ENCODE results near the gene PAK5. TPM values are rescaled to one million over a fixed set of nuclear protein-coding genes. Genes with fewer than 3 reads are reported as not detected.
A peak's percentile ranks its signal among the peaks of the same experiment; 100 is the strongest.

Gene PAK5
- total RNA-seq, 2 donors from 2014 or later: 0.22 to 0.42 TPM

DNA sequence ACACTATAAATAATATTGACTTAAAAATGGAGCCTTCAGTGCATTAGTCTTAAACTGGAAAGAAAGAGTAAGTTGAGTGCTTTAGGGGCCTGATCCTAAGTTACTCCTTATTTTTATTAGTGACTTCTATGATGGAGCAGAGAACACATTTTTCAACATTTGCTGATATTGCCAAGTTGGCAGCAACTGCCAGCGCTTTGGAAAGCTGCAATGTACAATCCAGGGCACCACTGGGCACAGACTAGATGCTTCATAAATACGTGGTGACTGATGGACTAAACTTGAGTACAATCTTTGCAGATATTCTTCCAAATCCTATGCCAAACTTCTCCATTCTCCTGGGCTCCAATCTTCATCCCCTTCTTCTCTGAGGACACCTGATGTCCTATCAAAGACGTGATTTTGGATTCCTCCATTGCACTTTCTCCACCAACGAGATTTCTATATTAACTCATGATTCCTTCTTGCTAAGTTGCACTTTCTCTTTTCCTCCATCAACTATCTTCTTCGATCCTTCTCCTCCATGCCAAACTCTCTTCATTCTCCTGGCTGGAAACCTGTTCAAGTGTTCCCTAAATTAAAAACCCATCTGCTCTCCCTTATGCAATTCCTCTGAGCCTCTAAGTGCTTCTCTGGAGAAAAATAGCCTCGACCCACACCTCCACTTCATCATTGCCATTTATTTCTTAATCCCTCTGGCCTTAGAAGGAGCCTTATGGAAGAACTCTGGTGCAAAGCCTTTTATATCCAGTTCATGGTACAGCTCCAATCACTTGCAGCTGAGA lies 28.5 kb upstream of the PAK5 start:
- H3K9me3 Mint-ChIP-seq: no peaks in the 10 kb centered on the region
- Histone ChIP-seq H3K36me3 (ENCODE audit: control insufficient read depth, insufficient read depth, low read length) (no peaks in the 10 kb centered on the region), H3K4me3 (ENCODE audit: low read length) (no peak overlapping the region), H3K27me3 (ENCODE audit: control insufficient read depth, insufficient read depth, low read length, poor library complexity, severe bottlenecking) (no peaks in the 10 kb centered on the region), H3K9ac (ENCODE audit: extremely low read depth, low read length, poor library complexity, severe bottlenecking) (no peak overlapping the region), H3K9me3 (ENCODE audit: control insufficient read depth, low read length) (no peaks in the 10 kb centered on the region), H3K4me1 (ENCODE audit: control insufficient read depth, insufficient read depth, low read length) (no peaks in the 10 kb centered on the region), H3K27ac (ENCODE audit: low read depth, low read length) (no peak overlapping the region)
- DNase-seq: no peak
- H3K4me3 Mint-ChIP-seq: no peak overlapping the region
- H3K27ac Mint-ChIP-seq: no peak overlapping the region
- H3K4me1 Mint-ChIP-seq: no peaks in the 10 kb centered on the region
- TF ChIP-seq, protein P1, sequence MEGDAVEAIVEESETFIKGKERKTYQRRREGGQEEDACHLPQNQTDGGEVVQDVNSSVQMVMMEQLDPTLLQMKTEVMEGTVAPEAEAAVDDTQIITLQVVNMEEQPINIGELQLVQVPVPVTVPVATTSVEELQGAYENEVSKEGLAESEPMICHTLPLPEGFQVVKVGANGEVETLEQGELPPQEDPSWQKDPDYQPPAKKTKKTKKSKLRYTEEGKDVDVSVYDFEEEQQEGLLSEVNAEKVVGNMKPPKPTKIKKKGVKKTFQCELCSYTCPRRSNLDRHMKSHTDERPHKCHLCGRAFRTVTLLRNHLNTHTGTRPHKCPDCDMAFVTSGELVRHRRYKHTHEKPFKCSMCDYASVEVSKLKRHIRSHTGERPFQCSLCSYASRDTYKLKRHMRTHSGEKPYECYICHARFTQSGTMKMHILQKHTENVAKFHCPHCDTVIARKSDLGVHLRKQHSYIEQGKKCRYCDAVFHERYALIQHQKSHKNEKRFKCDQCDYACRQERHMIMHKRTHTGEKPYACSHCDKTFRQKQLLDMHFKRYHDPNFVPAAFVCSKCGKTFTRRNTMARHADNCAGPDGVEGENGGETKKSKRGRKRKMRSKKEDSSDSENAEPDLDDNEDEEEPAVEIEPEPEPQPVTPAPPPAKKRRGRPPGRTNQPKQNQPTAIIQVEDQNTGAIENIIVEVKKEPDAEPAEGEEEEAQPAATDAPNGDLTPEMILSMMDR (conservative IDR thresholded peaks at IDR 0.05): no peak
- WGBS, 2 experiments (ENCODE audit: insufficient coverage in 1 of 2, insufficient read length in 1 of 2): 85 to 89% methylated on average over 6 of the region's 6 CpGs
- H3K36me3 Mint-ChIP-seq (ENCODE audit: low read depth): no peaks in the 10 kb centered on the region
- H3K27me3 Mint-ChIP-seq (ENCODE audit: insufficient read depth): peaks cover 13% of the 10 kb centered on the region

DNA sequence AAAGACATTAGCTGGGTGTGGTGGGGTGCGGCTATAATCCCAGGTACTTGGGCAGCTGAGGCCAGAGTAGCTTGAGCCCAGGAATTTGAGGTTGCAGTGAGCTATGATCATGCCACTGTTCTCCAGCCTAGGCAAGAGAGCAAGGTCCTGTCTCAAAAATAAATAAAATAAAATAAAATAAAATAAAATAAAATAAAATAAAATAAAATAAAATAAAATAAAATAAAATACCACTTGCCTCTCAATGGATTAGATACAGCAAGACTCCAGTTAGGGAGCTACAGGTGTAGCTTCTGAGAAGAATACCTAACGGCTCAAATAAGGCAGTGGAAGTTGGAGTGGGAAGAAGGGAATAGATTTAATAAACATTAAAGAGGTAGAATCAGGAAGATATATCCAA lies 13.7 kb upstream of the PAK5 start:
- Mint-ChIP-seq H3K4me3 (no peak overlapping the region), H3K27ac (no peak overlapping the region), H3K9me3 (no peaks in the 10 kb centered on the region), H3K27me3 (ENCODE audit: insufficient read depth) (peaks cover 3% of the 10 kb centered on the region), H3K36me3 (ENCODE audit: low read depth) (no peaks in the 10 kb centered on the region), H3K4me1 (no peaks in the 10 kb centered on the region)
- Histone ChIP-seq H3K4me3 (ENCODE audit: low read length) (no peak overlapping the region), H3K9ac (ENCODE audit: extremely low read depth, low read length, poor library complexity, severe bottlenecking) (no peak overlapping the region), H3K4me1 (ENCODE audit: control insufficient read depth, insufficient read depth, low read length) (no peaks in the 10 kb centered on the region), H3K9me3 (ENCODE audit: control insufficient read depth, low read length) (no peaks in the 10 kb centered on the region), H3K27me3 (ENCODE audit: control insufficient read depth, insufficient read depth, low read length, poor library complexity, severe bottlenecking) (no peaks in the 10 kb centered on the region), H3K36me3 (ENCODE audit: control insufficient read depth, insufficient read depth, low read length) (no peaks in the 10 kb centered on the region), H3K27ac (ENCODE audit: low read depth, low read length) (no peak overlapping the region)
- 92 to 100% methylated on average over 1 to 2 of the region's 2 CpGs for WGBS, 2 experiments (ENCODE audit: insufficient coverage in 1 of 2, insufficient read length in 1 of 2)
- TF ChIP-seq, protein P1 (conservative IDR thresholded peaks at IDR 0.05): no peak
- no peak for DNase-seq

DNA sequence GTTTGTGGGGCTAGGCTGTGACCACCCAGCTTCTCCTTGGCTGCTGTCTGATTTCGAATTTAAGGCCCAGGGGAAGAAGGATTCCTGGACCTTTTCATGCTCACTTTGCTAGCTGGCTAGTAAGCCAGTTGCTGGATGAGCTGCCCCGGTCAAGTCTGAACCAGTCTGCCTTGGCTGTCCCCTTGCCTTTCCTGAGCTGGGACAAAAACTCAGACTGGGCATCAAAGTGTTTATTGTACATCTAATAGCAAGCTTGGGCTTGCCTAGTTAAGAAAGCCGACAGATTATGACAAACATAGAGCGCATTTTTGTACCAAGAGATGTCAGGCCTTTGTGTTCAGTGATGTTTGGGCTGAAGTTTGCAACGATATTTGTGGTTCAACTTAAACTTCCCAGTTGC lies 750 bp upstream of the PAK5 start:
- H3K9ac ChIP-seq (ENCODE audit: extremely low read depth, low read length, poor library complexity, severe bottlenecking): no peak overlapping the region
- H3K4me1 Mint-ChIP-seq: peaks cover 4% of the 10 kb centered on the region

More for the DNA sequence above, 750 bp upstream of the PAK5 start:
- H3K27ac Mint-ChIP-seq: no peak overlapping the region
- peaks cover 41% of the 10 kb centered on the region for H3K27me3 Mint-ChIP-seq (ENCODE audit: insufficient read depth)
- H3K36me3 Mint-ChIP-seq (ENCODE audit: low read depth): no peaks in the 10 kb centered on the region
- H3K4me1 ChIP-seq (ENCODE audit: control insufficient read depth, insufficient read depth, low read length): no peaks in the 10 kb centered on the region
- DNase-seq: no peak
- peaks cover 39% of the 10 kb centered on the region for H3K27me3 ChIP-seq (ENCODE audit: control insufficient read depth, insufficient read depth, low read length, poor library complexity, severe bottlenecking)
- no peak overlapping the region for H3K27ac ChIP-seq (ENCODE audit: low read depth, low read length)
- no peaks in the 10 kb centered on the region for H3K36me3 ChIP-seq (ENCODE audit: control insufficient read depth, insufficient read depth, low read length)
- WGBS, 2 experiments (ENCODE audit: insufficient coverage in 1 of 2, insufficient read length in 1 of 2): 85 to 96% methylated on average over 5 of the region's 5 CpGs
- no peaks in the 10 kb centered on the region for H3K9me3 ChIP-seq (ENCODE audit: control insufficient read depth, low read length)
- peak overlapping the region; percentile 56 for H3K4me3 Mint-ChIP-seq
- no peaks in the 10 kb centered on the region for H3K9me3 Mint-ChIP-seq
- H3K4me3 ChIP-seq (ENCODE audit: low read length): peak overlapping the region; percentile 77
- TF ChIP-seq, protein P1 (conservative IDR thresholded peaks at IDR 0.05): no peak
